Thyroid gland (tissue), 4 donors: ENCODE measurements around the gene ZBTB7C.

Experiments used
- POLR2A ChIP-seq, 2 donors: fragments of 450-650 bp; IDR thresholded peaks; one replicate each; pipeline ENCODE4 v1.6.1; 2017; ENCODE audit warnings: antibody characterized with exemption in 2 of 2, mild to moderate bottlenecking in 2 of 2, moderate library complexity in 1 of 2
- TF ChIP-seq, protein P1 (sequence below), 6 experiments: fragments of 200-600 bp in 3 of 6; fragments of 450-650 bp in 3 of 6; sonication (generic) in 3 of 6; IDR thresholded peaks; one replicate each; pipeline ENCODE4 v1.5.1; 2016 to 2019; ENCODE audit warnings: antibody characterized with exemption in 6 of 6, mild to moderate bottlenecking in 2 of 6, inconsistent platforms in 1 of 6, moderate library complexity in 1 of 6

DNA sequence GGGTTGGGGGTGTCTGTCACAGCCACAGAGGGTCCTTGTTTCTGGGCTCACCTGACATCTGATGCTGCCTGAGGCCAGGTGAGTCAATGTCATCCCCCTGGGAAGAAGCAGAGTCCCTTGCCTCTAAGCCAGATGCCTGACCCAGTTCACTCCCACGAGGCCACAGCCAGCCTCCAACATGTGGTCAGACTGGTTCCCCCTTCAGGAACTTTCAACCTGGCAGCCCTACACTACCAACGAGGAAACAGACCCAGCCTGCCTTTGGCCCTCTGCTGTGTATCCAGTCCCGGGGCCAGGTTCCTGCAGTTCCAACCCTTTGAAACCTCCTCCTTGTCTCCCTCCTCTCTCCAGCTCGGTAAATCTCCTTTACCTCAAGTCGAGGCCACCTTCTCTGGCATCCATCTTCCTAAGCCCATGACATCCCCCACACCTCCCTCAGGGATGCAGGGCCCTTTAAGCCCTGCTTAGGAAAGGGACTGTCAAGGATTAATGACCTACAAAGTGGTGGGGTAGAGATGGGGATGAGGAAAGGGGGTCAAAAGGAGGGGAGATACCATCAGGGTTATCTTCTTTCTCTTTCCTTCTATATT lies 429.5 kb downstream of the ZBTB7C start:
- no peak for TF ChIP-seq POLR2A (IDR thresholded peaks at IDR 0.05)
- TF ChIP-seq, protein P1, sequence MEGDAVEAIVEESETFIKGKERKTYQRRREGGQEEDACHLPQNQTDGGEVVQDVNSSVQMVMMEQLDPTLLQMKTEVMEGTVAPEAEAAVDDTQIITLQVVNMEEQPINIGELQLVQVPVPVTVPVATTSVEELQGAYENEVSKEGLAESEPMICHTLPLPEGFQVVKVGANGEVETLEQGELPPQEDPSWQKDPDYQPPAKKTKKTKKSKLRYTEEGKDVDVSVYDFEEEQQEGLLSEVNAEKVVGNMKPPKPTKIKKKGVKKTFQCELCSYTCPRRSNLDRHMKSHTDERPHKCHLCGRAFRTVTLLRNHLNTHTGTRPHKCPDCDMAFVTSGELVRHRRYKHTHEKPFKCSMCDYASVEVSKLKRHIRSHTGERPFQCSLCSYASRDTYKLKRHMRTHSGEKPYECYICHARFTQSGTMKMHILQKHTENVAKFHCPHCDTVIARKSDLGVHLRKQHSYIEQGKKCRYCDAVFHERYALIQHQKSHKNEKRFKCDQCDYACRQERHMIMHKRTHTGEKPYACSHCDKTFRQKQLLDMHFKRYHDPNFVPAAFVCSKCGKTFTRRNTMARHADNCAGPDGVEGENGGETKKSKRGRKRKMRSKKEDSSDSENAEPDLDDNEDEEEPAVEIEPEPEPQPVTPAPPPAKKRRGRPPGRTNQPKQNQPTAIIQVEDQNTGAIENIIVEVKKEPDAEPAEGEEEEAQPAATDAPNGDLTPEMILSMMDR (IDR thresholded peaks at IDR 0.05) = no peak
